Smooth muscle cell (in vitro differentiated cells): Measurements from ENCODE around the gene LRRC8D. TPM values are rescaled to one million over a fixed set of nuclear protein-coding genes. Genes with fewer than 3 reads are reported as not detected.
"Not testable (repeated sequence)": the region's sequence is repeated elsewhere in the genome, so short reads cannot be mapped to it uniquely, and the experiment has no call there.

ENCODE experiments used
- DNase-seq: peaks from one replicate; lab custom pipeline; 2025; ENCODE audit not compliant: unreplicated experiment; lab: John Stamatoyannopoulos, UW
- H2AFZ ChIP-seq: fragments of 200-600 bp; sonication (generic); 2 replicates; pipeline ENCODE4 v1.6.0; 2016; ENCODE audit warnings: antibody characterized with exemption, low read depth, mild to moderate bottlenecking
- H3F3A ChIP-seq: fragments of 200-600 bp; sonication (generic); 2 replicates; pipeline ENCODE4 v1.6.0; 2017; ENCODE audit warnings: antibody characterized with exemption, low read depth
- H3K27ac ChIP-seq: fragments of 200-600 bp; sonication (generic); 2 replicates; pipeline ENCODE4 v1.5.1; 2016; ENCODE audit warnings: low read depth, mild to moderate bottlenecking
- H3K27me3 ChIP-seq: fragments of 200-600 bp; sonication (generic); 2 replicates; pipeline ENCODE4 v1.6.1; 2016; ENCODE audit warnings: low read depth, mild to moderate bottlenecking
- H3K36me3 ChIP-seq: fragments of 200-600 bp; sonication (generic); 2 replicates; pipeline ENCODE4 v1.5.1; 2016; ENCODE audit warnings: low read depth
- H3K4me1 ChIP-seq: fragments of 200-600 bp; sonication (generic); 2 replicates; pipeline ENCODE4 v1.5.1; 2016; ENCODE audit warnings: low read depth
- H3K4me2 ChIP-seq: fragments of 200-600 bp; sonication (generic); 2 replicates; pipeline ENCODE4 v1.6.0; 2016; ENCODE audit warnings: mild to moderate bottlenecking
- H3K4me3 ChIP-seq: fragments of 200-600 bp; sonication (generic); 2 replicates; pipeline ENCODE4 v1.5.1; 2016; ENCODE audit warnings: mild to moderate bottlenecking
- H3K79me2 ChIP-seq: fragments of 200-600 bp; sonication (generic); 2 replicates; pipeline ENCODE4 v1.6.0; 2016; ENCODE audit warnings: low read depth, mild to moderate bottlenecking
- H3K9ac ChIP-seq: fragments of 200-600 bp; sonication (generic); 2 replicates; pipeline ENCODE4 v1.6.0; 2016; ENCODE audit warnings: low read depth
- H3K9me3 ChIP-seq: fragments of 200-600 bp; sonication (generic); replicated peaks from 2 replicates; pipeline ENCODE4 v1.5.1; 2016; ENCODE audit warnings: low read depth
- H4K20me1 ChIP-seq: fragments of 200-600 bp; sonication (generic); 2 replicates; pipeline ENCODE4 v1.6.0; 2016; ENCODE audit warnings: low read depth
- WGBS: methylation state at CpG from one replicate; pipeline ENCODE4 v1.1.7; 2016; ENCODE audit warnings: low lambda C conversion rate; 5-methylcytosine and 5-hydroxymethylcytosine counted together
- polyA plus RNA-seq: library from polyadenylated mRNA; unstranded; fragments of >200 nt; fragmentation: Nextera tagmentation; extraction: Ambion mirVana; gene quantifications from 2 replicates; pipeline ENCODE4 v1.2.1, GENCODE V29; 2016
- total RNA-seq: library from RNA; depleted of rRNA; stranded (reverse); fragments of >200 nt; gene quantifications from 2 replicates; pipeline ENCODE4 v1.2.3, GENCODE V29; 2014
- TF ChIP-seq, protein P1 (sequence below): fragments of 200-600 bp; sonication (generic); IDR thresholded peaks from 2 replicates; pipeline ENCODE4 v1.5.1; 2017; ENCODE audit warnings: borderline replicate concordance, mild to moderate bottlenecking, antibody characterized with exemption; ENCODE audit not compliant: insufficient read depth, poor library complexity, severe bottlenecking

LRRC8D gene
- total and polyA plus RNA-seq, 2 experiments from 2014 or later: 5.2 to 25.1 TPM

- TF ChIP-seq, protein P1, sequence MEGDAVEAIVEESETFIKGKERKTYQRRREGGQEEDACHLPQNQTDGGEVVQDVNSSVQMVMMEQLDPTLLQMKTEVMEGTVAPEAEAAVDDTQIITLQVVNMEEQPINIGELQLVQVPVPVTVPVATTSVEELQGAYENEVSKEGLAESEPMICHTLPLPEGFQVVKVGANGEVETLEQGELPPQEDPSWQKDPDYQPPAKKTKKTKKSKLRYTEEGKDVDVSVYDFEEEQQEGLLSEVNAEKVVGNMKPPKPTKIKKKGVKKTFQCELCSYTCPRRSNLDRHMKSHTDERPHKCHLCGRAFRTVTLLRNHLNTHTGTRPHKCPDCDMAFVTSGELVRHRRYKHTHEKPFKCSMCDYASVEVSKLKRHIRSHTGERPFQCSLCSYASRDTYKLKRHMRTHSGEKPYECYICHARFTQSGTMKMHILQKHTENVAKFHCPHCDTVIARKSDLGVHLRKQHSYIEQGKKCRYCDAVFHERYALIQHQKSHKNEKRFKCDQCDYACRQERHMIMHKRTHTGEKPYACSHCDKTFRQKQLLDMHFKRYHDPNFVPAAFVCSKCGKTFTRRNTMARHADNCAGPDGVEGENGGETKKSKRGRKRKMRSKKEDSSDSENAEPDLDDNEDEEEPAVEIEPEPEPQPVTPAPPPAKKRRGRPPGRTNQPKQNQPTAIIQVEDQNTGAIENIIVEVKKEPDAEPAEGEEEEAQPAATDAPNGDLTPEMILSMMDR: no peak
- H2AFZ ChIP-seq: no peak overlapping the region
- 49% methylated on average over 4 of the region's 4 CpGs for WGBS
These were observed 159.8 kb downstream of the LRRC8D start for GRCh38 chr1:89980605-89981004.

DNA sequence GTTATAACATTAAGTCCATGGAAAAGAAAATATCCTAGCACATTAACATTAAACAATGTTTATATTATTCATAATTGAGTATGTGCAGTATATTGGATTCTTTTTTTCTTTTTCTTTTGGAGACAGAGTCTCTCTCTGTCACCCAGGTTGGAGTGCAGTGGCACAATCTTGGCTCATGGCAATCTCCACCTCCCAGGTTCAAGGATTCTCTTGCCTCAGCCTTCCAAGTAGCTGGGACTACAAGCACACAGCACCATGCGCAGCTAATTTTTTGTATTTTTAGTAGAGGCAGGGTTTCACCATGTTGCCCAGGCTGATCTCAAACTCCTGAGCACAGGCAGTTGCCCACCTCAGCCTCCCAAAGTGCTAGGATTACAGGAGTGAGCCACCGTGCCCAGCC is 162.0 kb downstream of the LRRC8D start:
- not testable (repeated sequence) for H3K4me3 ChIP-seq, H3K27me3 ChIP-seq
- WGBS: 94% methylated on average over 2 of the region's 2 CpGs

More at GRCh38 chr1:89980605-89981004, 159.8 kb downstream of the LRRC8D start:
- no peak overlapping the region for H3K9ac ChIP-seq
- H3K79me2 ChIP-seq: no peaks in the 10 kb centered on the region
- no peaks in the 10 kb centered on the region for H3K36me3 ChIP-seq
- no peak overlapping the region for H3K4me2 ChIP-seq
- no peaks in the 10 kb centered on the region for H3K9me3 ChIP-seq
- no peaks in the 10 kb centered on the region for H4K20me1 ChIP-seq
- H3K4me3 ChIP-seq: no peak overlapping the region
- no peaks in the 10 kb centered on the region for H3K27me3 ChIP-seq
- no peak overlapping the region for H3K27ac ChIP-seq
- DNase-seq: no peak
- H3F3A ChIP-seq: no peaks in the 10 kb centered on the region
- H3K4me1 ChIP-seq: no peaks in the 10 kb centered on the region

GRCh38 chr1:89984564-89985116 is 163.8 kb downstream of the LRRC8D start:
- not testable (repeated sequence) for H3K27ac ChIP-seq, DNase-seq, H3K79me2 ChIP-seq, H4K20me1 ChIP-seq, H3F3A ChIP-seq, H3K9ac ChIP-seq, H3K9me3 ChIP-seq, H3K27me3 ChIP-seq, H3K4me2 ChIP-seq, H3K4me1 ChIP-seq, H3K4me3 ChIP-seq, H3K36me3 ChIP-seq, H2AFZ ChIP-seq
- 98% methylated on average over 24 of the region's 33 CpGs for WGBS

More for the DNA sequence above, 162.0 kb downstream of the LRRC8D start:
- H2AFZ ChIP-seq, H3F3A ChIP-seq, H3K4me1 ChIP-seq, H3K36me3 ChIP-seq, H3K9ac ChIP-seq, H3K79me2 ChIP-seq, H3K9me3 ChIP-seq, DNase-seq, H3K27ac ChIP-seq, H3K4me2 ChIP-seq, H4K20me1 ChIP-seq: not testable (repeated sequence)

- no peaks in the 10 kb centered on the region for H3K9me3 ChIP-seq
- peaks cover 3% of the 10 kb centered on the region for H3F3A ChIP-seq
- TF ChIP-seq, protein P1: no peak
These were observed 165.2 kb downstream of the LRRC8D start for GRCh38 chr1:89986020-89986419.

More at GRCh38 chr1:89986020-89986419, 165.2 kb downstream of the LRRC8D start:
- Histone ChIP-seq H3K27ac (no peak overlapping the region), H3K4me3 (no peak overlapping the region), H3K79me2 (no peaks in the 10 kb centered on the region), H3K9ac (no peak overlapping the region), H3K4me1 (peaks cover 1% of the 10 kb centered on the region), H3K36me3 (no peaks in the 10 kb centered on the region), H3K4me2 (no peak overlapping the region), H3K27me3 (no peaks in the 10 kb centered on the region), H2AFZ (no peak overlapping the region), H4K20me1 (no peaks in the 10 kb centered on the region)
- DNase-seq: no peak

Other genes starting within 250 kb of the LRRC8D start
- gene LRRC8C, start 187.9 kb upstream of the LRRC8D start, total RNA-seq: 4.9 and 7.2 TPM in 2 replicates
- 2.2 and 2.6 TPM in 2 replicates for gene LRRC8C, start 187.9 kb upstream of the LRRC8D start, polyA plus RNA-seq
- gene ZNF326, start 174.1 kb downstream of the LRRC8D start, total RNA-seq: 11.3 and 12.8 TPM in 2 replicates
- 7.7 and 11.9 TPM in 2 replicates for gene ZNF326, start 174.1 kb downstream of the LRRC8D start, polyA plus RNA-seq